C1 segment of cervical spinal cord (tissue), 14 donors: Measurements from ENCODE around the gene ZBTB2.
"Not testable (repeated sequence)": the region's sequence is repeated elsewhere in the genome, so short reads cannot be mapped to it uniquely, and the experiment has no call there.

Experiments used
- DNase-seq, 14 donors: peaks; one replicate each; lab custom pipeline; 2025; lab: John Stamatoyannopoulos, UW

The ZBTB2 gene

DNA sequence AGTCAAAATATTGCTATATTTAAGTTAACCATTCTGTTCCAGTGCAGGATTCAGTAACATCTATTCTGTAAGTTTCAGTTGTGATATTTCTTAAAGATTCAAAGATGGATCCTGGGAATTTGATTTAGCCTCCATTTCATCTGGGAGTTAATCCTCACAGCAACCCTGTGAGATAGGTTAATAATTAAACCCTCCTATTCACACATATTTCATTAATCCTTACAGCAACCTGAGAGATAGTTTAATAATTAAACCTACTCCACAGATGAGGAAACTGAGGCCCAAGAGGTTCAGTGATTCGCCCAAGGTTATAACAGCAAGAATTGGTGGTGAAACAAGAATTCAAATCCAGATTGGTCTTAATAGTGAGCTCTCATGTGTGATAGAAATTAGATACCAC is 10.9 kb upstream of the ZBTB2 start:
- DNase-seq = no peak

DNA sequence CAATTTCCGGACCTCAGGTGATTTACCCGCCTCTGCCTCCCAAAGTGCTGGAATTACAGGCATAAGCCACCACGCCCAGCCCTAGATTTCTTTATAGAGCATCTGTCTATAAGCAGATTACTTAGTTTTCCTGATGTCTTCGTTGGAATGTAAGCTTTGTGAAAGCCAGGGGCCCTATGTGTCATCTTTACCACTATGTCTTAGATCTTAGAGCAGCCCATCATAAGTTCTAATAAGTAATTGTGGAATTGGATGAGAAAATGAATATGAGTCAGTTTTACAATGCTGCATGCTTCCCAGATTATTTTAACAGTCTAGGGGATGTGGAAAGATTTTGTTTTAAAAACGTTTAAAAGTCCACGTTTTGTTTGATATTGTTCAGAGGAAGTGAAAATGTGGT is 9.1 kb upstream of the ZBTB2 start:
- no peak for DNase-seq

DNA sequence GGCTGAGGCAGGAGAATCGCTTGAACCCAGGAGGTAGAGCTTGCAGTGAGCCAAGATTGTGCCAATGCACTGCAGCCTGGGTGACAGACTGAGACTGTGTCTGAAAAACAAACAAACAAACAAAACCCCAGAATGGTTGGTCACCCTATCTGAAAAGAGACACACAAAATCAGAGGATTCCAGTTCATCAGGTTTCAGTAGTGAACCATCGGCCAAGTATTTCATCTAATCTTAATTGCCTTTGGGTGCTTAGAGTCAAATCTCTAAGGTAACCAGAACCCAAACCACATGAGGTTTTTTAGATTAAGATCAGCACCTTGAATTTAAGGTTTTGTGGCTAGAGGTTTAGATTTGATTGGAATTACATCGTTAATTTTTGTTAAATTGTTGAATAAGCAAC is 8.3 kb upstream of the ZBTB2 start:
- DNase-seq = no peak

- no peak for DNase-seq
These were observed 2.1 kb upstream of the ZBTB2 start for GRCh38 chr6:151393410-151393809.

DNA sequence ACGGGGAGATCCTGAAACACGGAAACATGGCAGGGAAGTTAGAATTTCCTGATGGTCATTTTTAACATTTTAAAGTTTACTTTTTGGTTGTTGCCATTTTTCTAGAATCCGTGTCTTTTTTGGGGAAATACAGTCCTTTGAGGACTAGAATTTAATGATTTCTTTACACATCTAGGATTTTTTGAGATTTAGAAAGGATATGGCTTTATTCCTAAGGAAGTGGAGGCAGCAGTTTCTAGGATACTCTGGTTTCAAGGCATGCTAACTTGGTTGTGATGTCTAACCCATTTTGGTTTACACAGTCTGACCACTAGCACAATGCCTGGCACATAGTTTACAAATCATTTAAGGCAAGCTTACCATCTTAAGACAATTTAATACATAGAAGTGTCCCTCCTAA is 1.1 kb upstream of the ZBTB2 start:
- no peak for DNase-seq

DNA sequence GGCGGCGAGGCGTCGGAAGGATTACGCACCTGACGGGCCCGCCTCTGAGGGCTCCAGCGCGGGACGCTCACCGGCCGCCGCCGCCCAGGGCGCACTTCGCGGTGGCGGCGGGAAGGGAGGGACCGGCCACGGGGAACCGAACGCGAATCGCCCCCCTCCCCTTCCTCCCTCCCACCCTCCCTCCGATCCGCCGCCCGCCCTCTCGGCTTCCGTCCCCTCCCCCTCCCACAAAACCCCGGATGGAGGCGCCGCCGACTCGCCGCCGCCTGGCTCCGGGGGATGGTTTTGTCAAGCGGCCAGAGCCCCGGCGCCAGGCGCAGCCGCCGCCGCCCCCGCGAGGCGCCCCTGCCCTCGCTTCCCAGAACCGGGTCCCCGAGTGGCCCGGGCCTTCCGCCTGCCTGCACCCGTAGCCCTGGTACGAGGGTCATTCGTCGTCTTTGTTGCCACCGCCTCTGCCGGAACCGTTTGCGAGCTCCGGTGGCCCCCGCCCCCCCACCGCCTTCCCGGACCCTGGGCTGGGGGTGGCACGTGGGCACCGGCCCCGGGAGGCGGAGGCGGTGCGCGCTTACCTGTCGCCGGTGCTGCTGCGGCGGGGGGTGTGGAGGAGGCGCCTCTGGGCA is 398 bp downstream of the ZBTB2 start:
- DNase-seq = peak in 13 of 14 donors; percentile 36 to 88 (median 77)

GRCh38 chr6:151390276-151390850 is 996 bp downstream of the ZBTB2 start:
- DNase-seq = peak; percentile 81 to 98 (median 96)

GRCh38 chr6:151389618-151390275 is 1.6 kb downstream of the ZBTB2 start:
- peak in 9 of 14 donors; percentile 31 to 83 (median 68) for DNase-seq

DNA sequence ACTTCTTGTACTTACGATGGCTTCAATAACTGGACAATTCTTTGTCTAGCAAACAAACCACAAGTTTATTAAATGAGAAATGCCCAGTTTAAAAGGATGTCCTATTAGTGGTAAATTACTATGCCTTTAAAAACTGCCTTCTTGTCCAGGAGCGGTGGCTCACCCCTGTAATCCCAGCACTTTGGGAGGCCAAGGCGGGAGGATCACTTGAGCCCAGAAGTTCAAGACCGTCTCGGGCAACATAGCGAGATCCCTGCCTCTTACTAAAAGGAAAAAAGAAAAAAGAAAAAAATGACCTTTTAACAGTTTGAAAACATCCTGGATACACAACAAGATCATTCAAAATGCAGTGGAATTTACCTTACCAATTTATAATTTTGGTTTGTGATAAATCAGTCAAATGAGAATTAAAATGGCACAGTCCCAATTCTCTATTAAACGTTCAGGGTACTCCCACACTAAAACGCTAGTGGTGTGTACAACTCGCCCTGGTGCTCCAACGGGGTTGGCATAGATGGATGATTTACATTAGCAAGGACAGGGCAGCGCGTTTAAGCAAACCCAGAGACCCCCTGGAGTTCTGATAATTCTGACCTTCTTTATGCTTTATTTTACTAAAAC is 2.3 kb downstream of the ZBTB2 start:
- no peak for DNase-seq

- DNase-seq = no peak
These were observed 3.1 kb downstream of the ZBTB2 start for GRCh38 chr6:151388236-151388635.

DNA sequence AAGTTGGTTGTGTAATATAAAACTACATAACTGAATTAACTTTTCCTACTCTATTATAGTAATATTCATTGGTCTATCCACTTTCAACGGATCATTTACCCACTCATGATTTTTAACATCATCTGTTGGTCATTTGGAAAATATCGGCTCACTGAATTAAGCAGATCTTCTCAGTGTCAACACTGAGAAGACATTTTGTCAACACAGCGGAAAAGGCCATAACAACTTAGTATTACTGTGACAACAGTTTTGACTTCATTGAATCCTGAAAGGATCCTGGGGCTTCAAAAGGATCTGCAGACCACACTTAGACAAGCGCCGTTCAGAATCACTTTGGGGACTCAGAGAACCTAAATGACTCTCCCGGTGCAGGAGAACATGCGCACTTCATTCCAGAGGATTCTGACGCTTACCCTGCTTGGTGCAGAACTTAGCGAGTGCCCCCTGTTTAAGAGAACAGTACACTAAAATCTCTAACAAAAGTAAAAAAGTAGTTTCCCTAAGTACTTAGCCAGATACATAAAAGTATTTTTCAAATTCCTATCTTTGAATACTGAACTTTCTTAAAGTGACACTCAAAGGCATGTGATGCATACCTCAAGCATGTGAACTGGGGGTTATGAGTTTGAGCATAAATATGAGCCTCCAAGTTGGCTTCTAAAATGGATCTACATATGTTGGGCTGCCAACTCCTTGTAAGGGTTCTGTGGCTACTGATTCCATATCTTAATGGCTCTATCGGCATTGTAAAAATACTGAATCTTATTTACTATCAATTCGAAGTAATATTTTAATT is 4.0 kb downstream of the ZBTB2 start:
- DNase-seq = no peak

GRCh38 chr6:151385177-151385576 is 6.2 kb downstream of the ZBTB2 start:
- DNase-seq = no peak

GRCh38 chr6:151384151-151384550 is 7.2 kb downstream of the ZBTB2 start:
- DNase-seq = no peak

- DNase-seq = not testable (repeated sequence)
These were observed 8.7 kb downstream of the ZBTB2 start for GRCh38 chr6:151382631-151383030.

DNA sequence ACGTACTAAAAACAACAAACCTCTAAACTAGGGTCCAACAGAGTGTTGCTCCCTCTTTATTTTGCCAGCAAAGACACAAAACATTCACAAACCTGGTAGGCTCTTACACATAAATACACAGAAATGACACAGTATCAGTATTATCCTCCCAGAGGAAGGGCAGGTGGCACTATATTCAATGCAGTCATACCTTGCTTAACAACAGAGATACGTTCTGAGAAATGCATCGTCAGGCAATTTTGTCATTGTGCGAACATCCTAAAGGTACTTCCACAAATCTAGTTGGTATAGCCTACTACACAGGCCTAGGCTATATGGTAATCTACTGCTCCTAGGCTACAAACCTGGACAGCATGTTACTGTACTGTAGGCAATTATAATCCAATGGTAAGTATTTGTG is 9.6 kb downstream of the ZBTB2 start:
- DNase-seq = no peak

DNA sequence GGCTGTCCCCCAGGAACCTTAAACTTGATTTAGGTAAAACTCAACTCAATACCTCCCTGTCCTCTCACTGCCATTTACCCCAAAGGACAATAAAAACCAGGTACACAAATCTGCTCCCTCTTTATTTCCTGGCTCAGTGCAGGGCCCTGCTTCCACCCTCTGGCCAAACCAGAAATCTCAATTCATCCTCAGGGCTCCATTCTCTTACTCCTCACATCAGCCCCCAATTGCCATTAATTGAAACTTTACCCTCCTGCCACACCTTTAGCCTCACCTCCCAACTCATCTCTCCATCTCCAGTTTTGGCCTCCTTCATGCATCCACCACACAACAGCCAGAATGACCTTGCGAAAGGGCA is 10.5 kb downstream of the ZBTB2 start:
- peak in 1 of 14 donors; percentile 22 for DNase-seq

DNA sequence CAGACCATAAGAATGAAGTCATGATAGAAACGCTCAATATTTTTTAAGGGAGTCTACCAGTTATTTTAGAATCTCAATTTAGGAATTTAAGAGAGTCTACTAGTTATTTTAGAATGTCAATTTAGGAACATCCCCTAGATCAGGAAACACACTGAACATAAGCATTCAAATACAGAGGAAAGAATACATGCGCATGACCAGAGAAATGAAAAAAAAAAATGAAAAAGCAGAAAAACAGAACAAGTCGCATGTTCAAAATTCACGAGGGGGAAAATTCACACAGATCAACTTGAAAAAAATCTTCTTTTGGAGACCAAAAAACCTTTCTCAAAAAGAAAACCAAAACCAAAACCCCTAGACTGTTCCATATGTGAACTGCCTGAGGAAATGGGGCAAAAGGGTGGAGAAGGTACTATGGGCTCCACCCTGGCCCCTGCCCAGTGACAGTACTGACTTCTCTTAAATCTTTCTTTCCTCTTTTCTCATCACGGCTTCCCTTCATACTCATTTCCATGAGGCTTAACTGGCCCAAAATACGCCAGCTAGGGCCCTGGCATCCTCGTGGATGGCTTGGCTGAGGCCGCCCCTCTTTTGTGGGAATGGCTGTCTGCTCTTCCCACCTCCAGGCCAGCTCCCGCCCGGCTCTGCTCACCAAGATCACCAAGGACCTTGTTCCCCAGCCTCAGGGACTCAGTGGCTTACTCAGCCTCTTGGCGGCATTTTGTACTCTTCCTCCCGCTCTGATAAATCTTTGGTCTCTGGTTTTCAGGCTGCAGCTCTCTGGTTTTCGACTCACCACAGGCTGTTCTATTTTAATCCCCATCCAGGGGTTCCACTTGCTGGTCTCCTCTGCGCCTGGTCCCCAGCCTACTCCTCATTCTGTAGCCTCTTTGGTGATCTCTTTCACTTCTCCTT is 11.2 kb downstream of the ZBTB2 start:
- DNase-seq = peak in 4 of 14 donors; percentile 8 to 44 (median 22)

GRCh38 chr6:151377095-151377494 is 14.3 kb downstream of the ZBTB2 start:
- no peak for DNase-seq

DNA sequence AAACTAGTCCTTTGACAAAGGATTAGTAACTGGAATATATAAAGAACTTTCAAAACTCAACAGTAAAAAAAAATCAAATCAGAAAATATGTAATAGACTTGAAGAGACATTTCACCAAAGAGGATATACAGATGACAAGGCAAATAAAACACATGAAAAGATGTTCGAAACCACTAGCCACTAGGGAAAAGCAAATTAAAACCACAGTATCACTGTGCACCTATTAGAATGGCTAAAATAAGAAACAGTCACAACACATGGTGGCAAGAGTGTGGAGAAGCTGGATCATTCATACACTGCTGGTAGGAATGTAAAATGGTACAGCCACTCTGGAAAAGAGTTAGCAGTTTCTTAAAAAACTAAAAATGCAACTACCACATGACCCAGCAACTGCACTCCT is 14.9 kb downstream of the ZBTB2 start:
- no peak for DNase-seq

GRCh38 chr6:151375833-151376232 is 15.5 kb downstream of the ZBTB2 start:
- DNase-seq = no peak
